Inflammatory macrophage treated with lipopolysaccharide for 1 hour (primary cell): ENCODE measurements around the gene MT1X.

ENCODE experiments used
- DNase-seq, 2 donors: peaks; one replicate each; pipeline ENCODE4 v3.0.0-alpha.2; 2020 to 2022

The MT1X gene

GRCh38 chr16:56679818-56680217 is 2.5 kb upstream of the MT1X start:
- no peak for DNase-seq

- DNase-seq, result no peak
These were observed 580 bp downstream of the MT1X start for GRCh38 chr16:56682703-56683397.

- DNase-seq, result no peak
These were observed 1.3 kb downstream of the MT1X start for GRCh38 chr16:56683424-56684172.

GRCh38 chr16:56684256-56684925 is 2.1 kb downstream of the MT1X start:
- DNase-seq, result no peak

- no peak for DNase-seq
These were observed 2.8 kb downstream of the MT1X start for GRCh38 chr16:56684926-56685590.

- DNase-seq, result no peak
These were observed 4.5 kb downstream of the MT1X start for GRCh38 chr16:56686758-56687157.

GRCh38 chr16:56688762-56689161 is 6.5 kb downstream of the MT1X start:
- no peak for DNase-seq

GRCh38 chr16:56689171-56689570 is 6.9 kb downstream of the MT1X start:
- no peak for DNase-seq

GRCh38 chr16:56690420-56691122 is 8.3 kb downstream of the MT1X start:
- DNase-seq, result no peak

- peak; percentile 21 to 82 for DNase-seq
These were observed 9.6 kb downstream of the MT1X start for GRCh38 chr16:56691885-56692284.

GRCh38 chr16:56695246-56695645 is 13.0 kb downstream of the MT1X start:
- no peak for DNase-seq

- no peak for DNase-seq
These were observed 15.3 kb downstream of the MT1X start for GRCh38 chr16:56697456-56698155.

- no peak for DNase-seq
These were observed 17.9 kb downstream of the MT1X start for GRCh38 chr16:56700195-56700594.

- DNase-seq, result no peak
These were observed 18.4 kb downstream of the MT1X start for GRCh38 chr16:56700631-56701030.

GRCh38 chr16:56701534-56701933 is 19.3 kb downstream of the MT1X start:
- DNase-seq, result no peak

GRCh38 chr16:56702836-56703235 is 20.6 kb downstream of the MT1X start:
- DNase-seq, result no peak

- DNase-seq, result no peak
These were observed 26.5 kb downstream of the MT1X start for GRCh38 chr16:56708525-56709442.

GRCh38 chr16:56709443-56710040 is 27.3 kb downstream of the MT1X start:
- no peak for DNase-seq

- no peak for DNase-seq
These were observed 28.0 kb downstream of the MT1X start for GRCh38 chr16:56710181-56710737.

- DNase-seq, result no peak
These were observed 29.6 kb downstream of the MT1X start for GRCh38 chr16:56711862-56712261.
